H9 (cell line): Measurements from ENCODE around the gene ITPR2. TPM values are rescaled to one million over a fixed set of nuclear protein-coding genes. Genes with fewer than 3 reads are reported as not detected.

Source experiments
- DNase-seq: peaks from one replicate; pipeline ENCODE4 v3.0.0-alpha.2; 2017
- H2AFZ ChIP-seq: one replicate; pipeline ENCODE4 v1.6.1; 2013; ENCODE audit warnings: mild to moderate bottlenecking, low read length, control low read depth, moderate library complexity
- H2AK5ac ChIP-seq: 2 replicates; pipeline ENCODE4 v1.6.1; 2013; ENCODE audit warnings: low read length, control low read depth, mixed read lengths; ENCODE audit not compliant: insufficient read length
- H2BK120ac ChIP-seq: one replicate; pipeline ENCODE4 v1.6.1; 2013; ENCODE audit warnings: low read depth, mild to moderate bottlenecking, low read length, control low read depth, inconsistent platforms; ENCODE audit not compliant: poor library complexity, severe bottlenecking
- H2BK12ac ChIP-seq: 2 replicates; pipeline ENCODE4 v1.6.1; 2013; ENCODE audit warnings: low read length, control low read depth, mixed read lengths, low read depth; ENCODE audit not compliant: insufficient read length
- H2BK15ac ChIP-seq: 2 replicates; pipeline ENCODE4 v1.6.1; 2013; ENCODE audit warnings: low read depth, low read length, control low read depth
- H2BK20ac ChIP-seq: one replicate; pipeline ENCODE4 v1.6.1; 2013; ENCODE audit warnings: low read depth, mild to moderate bottlenecking, low read length, control low read depth, inconsistent platforms; ENCODE audit not compliant: poor library complexity, severe bottlenecking
- H2BK5ac ChIP-seq: 2 replicates; pipeline ENCODE4 v1.6.1; 2013; ENCODE audit warnings: low read length, control low read depth, mixed read lengths; ENCODE audit not compliant: insufficient read length
- H3K14ac ChIP-seq: 2 replicates; pipeline ENCODE4 v1.6.1; 2013; ENCODE audit warnings: low read length, control low read depth; ENCODE audit not compliant: insufficient read depth
- H3K18ac ChIP-seq: 2 replicates; pipeline ENCODE4 v1.6.1; 2013; ENCODE audit warnings: low read depth, mild to moderate bottlenecking, mixed read lengths, low read length, control low read depth; ENCODE audit not compliant: insufficient read length
- H3K23ac ChIP-seq: 2 replicates; pipeline ENCODE4 v1.6.1; 2013; ENCODE audit warnings: low read length, control low read depth, mixed read lengths, low read depth; ENCODE audit not compliant: insufficient read length
- H3K23me2 ChIP-seq: 2 replicates; pipeline ENCODE4 v1.6.1; 2013; ENCODE audit warnings: low read depth, mild to moderate bottlenecking, mixed read lengths, low read length, control low read depth; ENCODE audit not compliant: insufficient read length, poor library complexity, severe bottlenecking
- H3K27ac ChIP-seq: 2 replicates; pipeline ENCODE4 v1.5.1; 2013; ENCODE audit warnings: low read length, control low read depth, mixed read lengths, low read depth; ENCODE audit not compliant: insufficient read length
- H3K27me3 ChIP-seq: 2 replicates; pipeline ENCODE4 v1.6.1; 2013; ENCODE audit warnings: low read length, control low read depth, inconsistent platforms; ENCODE audit not compliant: insufficient read depth
- H3K4ac ChIP-seq: 2 replicates; pipeline ENCODE4 v1.6.1; 2013; ENCODE audit warnings: low read depth, mild to moderate bottlenecking, control low read depth, inconsistent platforms, low read length, moderate library complexity
- H3K4me1 ChIP-seq: 2 replicates; pipeline ENCODE4 v1.6.1; 2013; ENCODE audit warnings: low read length, control low read depth, inconsistent platforms; ENCODE audit not compliant: insufficient read depth
- H3K4me2 ChIP-seq: 2 replicates; pipeline ENCODE4 v1.6.1; 2013; ENCODE audit warnings: low read length, control low read depth, mixed read lengths; ENCODE audit not compliant: insufficient read length, insufficient read depth
- H3K56ac ChIP-seq: 2 replicates; pipeline ENCODE4 v1.6.1; 2013; ENCODE audit warnings: low read depth, mild to moderate bottlenecking, mixed read lengths, low read length, control low read depth; ENCODE audit not compliant: insufficient read length
- H3K79me1 ChIP-seq: 2 replicates; pipeline ENCODE4 v1.6.1; 2013; ENCODE audit warnings: low read depth, mild to moderate bottlenecking, moderate library complexity, low read length, control low read depth, inconsistent platforms; ENCODE audit not compliant: insufficient read depth, poor library complexity, severe bottlenecking
- H3K79me2 ChIP-seq: 2 replicates; pipeline ENCODE4 v1.6.1; 2013; ENCODE audit warnings: low read length, control low read depth, inconsistent platforms; ENCODE audit not compliant: insufficient read depth
- H3K9ac ChIP-seq: 2 replicates; pipeline ENCODE4 v1.6.1; 2013; ENCODE audit warnings: low read length, control low read depth, mixed read lengths; ENCODE audit not compliant: insufficient read length; ENCODE audit errors: extremely low read depth
- H3K9me3 ChIP-seq: one replicate; pipeline ENCODE4 v1.6.1; 2013; ENCODE audit warnings: low read depth, low read length, inconsistent platforms; ENCODE audit not compliant: control insufficient read depth
- H3T11ph ChIP-seq: one replicate; pipeline ENCODE4 v1.6.1; 2013; ENCODE audit warnings: mild to moderate bottlenecking, low read length, control low read depth, inconsistent platforms
- H4K20me1 ChIP-seq: one replicate; pipeline ENCODE4 v1.6.1; 2013; ENCODE audit not compliant: control insufficient read depth, insufficient read length, insufficient read depth
- H4K5ac ChIP-seq: 2 replicates; pipeline ENCODE4 v1.6.1; 2013; ENCODE audit warnings: low read depth, mild to moderate bottlenecking, mixed read lengths, low read length, control low read depth; ENCODE audit not compliant: insufficient read length
- H4K8ac ChIP-seq: replicated peaks from 2 replicates; pipeline ENCODE4 v1.6.1; 2013; ENCODE audit warnings: low read length, control low read depth, mixed read lengths, low read depth; ENCODE audit not compliant: insufficient read length
- H4K91ac ChIP-seq: 2 replicates; pipeline ENCODE4 v1.6.1; 2013; ENCODE audit warnings: low read depth, mild to moderate bottlenecking, moderate library complexity, mixed read lengths, low read length, control low read depth; ENCODE audit not compliant: insufficient read length
- H3K27ac Mint-ChIP-seq, 3 experiments: 2 replicates in 2 of 3; 3 replicates in 1 of 3; pipeline ENCODE4 v1.8.0; 2020 to 2021; ENCODE audit warnings: mixed read lengths in 3 of 3, mild to moderate bottlenecking in 1 of 3, moderate library complexity in 1 of 3
- H3K27me3 Mint-ChIP-seq: 2 replicates; pipeline ENCODE4 v1.8.0; 2021; ENCODE audit warnings: low read depth, mild to moderate bottlenecking, moderate library complexity, mixed read lengths
- H3K36me3 Mint-ChIP-seq, 3 experiments: 2 replicates in 2 of 3; 3 replicates in 1 of 3; pipeline ENCODE4 v1.8.0; 2020 to 2021; ENCODE audit warnings: low read depth in 3 of 3, mixed read lengths in 3 of 3; ENCODE audit not compliant: insufficient read depth in 1 of 3
- H3K4me1 Mint-ChIP-seq, 2 experiments: 2 replicates each; pipeline ENCODE4 v1.8.0; 2020; ENCODE audit warnings: mixed read lengths in 2 of 2
- H3K4me3 Mint-ChIP-seq, 2 experiments: 2 replicates in 1 of 2; 3 replicates in 1 of 2; pipeline ENCODE4 v1.8.0; 2020 to 2021; ENCODE audit warnings: mild to moderate bottlenecking in 2 of 2, mixed read lengths in 2 of 2, moderate library complexity in 1 of 2
- H3K9me3 Mint-ChIP-seq, 2 experiments: 2 replicates in 1 of 2; 3 replicates in 1 of 2; pipeline ENCODE4 v1.8.0; 2020; ENCODE audit warnings: mild to moderate bottlenecking in 2 of 2, mixed read lengths in 2 of 2, moderate library complexity in 1 of 2
- WGBS: extraction: QIAGEN DNeasy Blood & Tissue Kit; methylation state at CpG from one replicate; pipeline ENCODE4 v1.1.7; 2013; ENCODE audit warnings: missing lambda C conversion rate, low lambda C conversion rate, mixed read lengths; ENCODE audit not compliant: insufficient read length; ENCODE audit errors: extremely low coverage; 5-methylcytosine and 5-hydroxymethylcytosine counted together
- total RNA-seq: library from RNA; stranded (reverse); gene quantifications from 2 replicates; pipeline ENCODE4 v1.2.1, GENCODE V29; 2021
- TF ChIP-seq, protein P1 (sequence below): fragments of 200-600 bp; sonication (generic); conservative IDR thresholded peaks from 3 replicates; pipeline ENCODE4 v1.8.0; 2021; ENCODE audit warnings: antibody characterized with exemption, mild to moderate bottlenecking

The ITPR2 gene
- total RNA-seq, 1 experiment from 2014 or later, result 14.8 TPM

DNA sequence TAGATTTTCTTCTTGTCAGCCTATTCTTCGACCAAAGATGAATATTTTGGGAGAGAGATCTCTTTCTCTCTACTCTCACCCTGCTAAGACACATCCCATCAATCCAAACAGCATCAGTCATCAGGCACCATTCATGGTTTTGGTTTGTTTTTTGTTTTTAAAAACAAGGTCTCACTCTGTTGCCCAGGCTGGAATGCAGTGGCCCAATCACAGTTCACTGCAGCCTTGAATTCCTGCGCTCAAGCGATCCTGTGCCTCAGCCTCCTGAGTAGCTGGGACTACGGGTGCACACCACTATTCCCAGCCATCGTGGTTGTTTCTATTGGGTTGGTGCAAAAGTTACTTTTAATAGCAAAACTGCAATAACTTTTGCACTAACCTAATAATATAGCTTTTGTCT is 14.4 kb upstream of the ITPR2 start:
- no peak overlapping the region for H2BK5ac ChIP-seq
- no peak overlapping the region for H3K27ac Mint-ChIP-seq
- no peak overlapping the region for H3K4ac ChIP-seq
- no peak overlapping the region for H2BK15ac ChIP-seq
- no peak overlapping the region for H3K27ac ChIP-seq
- H3K79me2 ChIP-seq, result no peaks in the 10 kb centered on the region
- no peak overlapping the region for H3K4me2 ChIP-seq
- no peak overlapping the region for H4K91ac ChIP-seq
- no peaks in the 10 kb centered on the region for H3K9me3 Mint-ChIP-seq
- H3K18ac ChIP-seq, result no peak overlapping the region
- no peaks in the 10 kb centered on the region for H3K27me3 Mint-ChIP-seq
- H4K20me1 ChIP-seq, result no peaks in the 10 kb centered on the region
- H3K27me3 ChIP-seq, result no peaks in the 10 kb centered on the region
- H3K4me1 Mint-ChIP-seq, result no peaks in the 10 kb centered on the region
- H2AFZ ChIP-seq, result no peak overlapping the region
- no peak overlapping the region for H3K23ac ChIP-seq
- H3K4me1 ChIP-seq, result no peaks in the 10 kb centered on the region
- no peak for DNase-seq
- H3K14ac ChIP-seq, result no peak overlapping the region
- TF ChIP-seq, protein P1, sequence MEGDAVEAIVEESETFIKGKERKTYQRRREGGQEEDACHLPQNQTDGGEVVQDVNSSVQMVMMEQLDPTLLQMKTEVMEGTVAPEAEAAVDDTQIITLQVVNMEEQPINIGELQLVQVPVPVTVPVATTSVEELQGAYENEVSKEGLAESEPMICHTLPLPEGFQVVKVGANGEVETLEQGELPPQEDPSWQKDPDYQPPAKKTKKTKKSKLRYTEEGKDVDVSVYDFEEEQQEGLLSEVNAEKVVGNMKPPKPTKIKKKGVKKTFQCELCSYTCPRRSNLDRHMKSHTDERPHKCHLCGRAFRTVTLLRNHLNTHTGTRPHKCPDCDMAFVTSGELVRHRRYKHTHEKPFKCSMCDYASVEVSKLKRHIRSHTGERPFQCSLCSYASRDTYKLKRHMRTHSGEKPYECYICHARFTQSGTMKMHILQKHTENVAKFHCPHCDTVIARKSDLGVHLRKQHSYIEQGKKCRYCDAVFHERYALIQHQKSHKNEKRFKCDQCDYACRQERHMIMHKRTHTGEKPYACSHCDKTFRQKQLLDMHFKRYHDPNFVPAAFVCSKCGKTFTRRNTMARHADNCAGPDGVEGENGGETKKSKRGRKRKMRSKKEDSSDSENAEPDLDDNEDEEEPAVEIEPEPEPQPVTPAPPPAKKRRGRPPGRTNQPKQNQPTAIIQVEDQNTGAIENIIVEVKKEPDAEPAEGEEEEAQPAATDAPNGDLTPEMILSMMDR, result no peak
- no peak overlapping the region for H3T11ph ChIP-seq
- no peak overlapping the region for H3K9ac ChIP-seq
- H2BK120ac ChIP-seq, result no peak overlapping the region
- no peak overlapping the region for H2AK5ac ChIP-seq
- no peaks in the 10 kb centered on the region for H3K9me3 ChIP-seq
- no peaks in the 10 kb centered on the region for H3K79me1 ChIP-seq
- no peak overlapping the region for H2BK12ac ChIP-seq
- H3K4me3 Mint-ChIP-seq, result no peak overlapping the region
- H3K36me3 Mint-ChIP-seq, result no peaks in the 10 kb centered on the region
- H2BK20ac ChIP-seq, result no peak overlapping the region
- H4K8ac ChIP-seq, result no peak overlapping the region
- no CpG with 5 or more reads among the region's 5 CpGs for WGBS
- H3K23me2 ChIP-seq, result no peaks in the 10 kb centered on the region
- no peak overlapping the region for H3K56ac ChIP-seq
- no peak overlapping the region for H4K5ac ChIP-seq
